Ovary (tissue), 3 donors: ENCODE results near the gene CACNB4.

Experiments
- EP300 ChIP-seq: sonication (generic); formaldehyde crosslinking; IDR thresholded peaks from one replicate; pipeline ENCODE4 v1.6.1; 2017; ENCODE audit warnings: antibody characterized with exemption
- TF ChIP-seq, protein P1 (sequence below), 3 donors: fragments of 450-650 bp in 2 of 3; fragments of 200-600 bp in 1 of 3; IDR thresholded peaks; one replicate each; pipeline versions ENCODE4 v1.5.1 to v1.8.0; 2016 to 2022; ENCODE audit warnings: antibody characterized with exemption in 3 of 3, mild to moderate bottlenecking in 1 of 3
- donor health status: DM: no; HTN: no; CAD: no.

GRCh38 chr2:152122161-152122560 lies 23.3 kb upstream of the CACNB4 start:
- no peak for TF ChIP-seq EP300
- TF ChIP-seq, protein P1, sequence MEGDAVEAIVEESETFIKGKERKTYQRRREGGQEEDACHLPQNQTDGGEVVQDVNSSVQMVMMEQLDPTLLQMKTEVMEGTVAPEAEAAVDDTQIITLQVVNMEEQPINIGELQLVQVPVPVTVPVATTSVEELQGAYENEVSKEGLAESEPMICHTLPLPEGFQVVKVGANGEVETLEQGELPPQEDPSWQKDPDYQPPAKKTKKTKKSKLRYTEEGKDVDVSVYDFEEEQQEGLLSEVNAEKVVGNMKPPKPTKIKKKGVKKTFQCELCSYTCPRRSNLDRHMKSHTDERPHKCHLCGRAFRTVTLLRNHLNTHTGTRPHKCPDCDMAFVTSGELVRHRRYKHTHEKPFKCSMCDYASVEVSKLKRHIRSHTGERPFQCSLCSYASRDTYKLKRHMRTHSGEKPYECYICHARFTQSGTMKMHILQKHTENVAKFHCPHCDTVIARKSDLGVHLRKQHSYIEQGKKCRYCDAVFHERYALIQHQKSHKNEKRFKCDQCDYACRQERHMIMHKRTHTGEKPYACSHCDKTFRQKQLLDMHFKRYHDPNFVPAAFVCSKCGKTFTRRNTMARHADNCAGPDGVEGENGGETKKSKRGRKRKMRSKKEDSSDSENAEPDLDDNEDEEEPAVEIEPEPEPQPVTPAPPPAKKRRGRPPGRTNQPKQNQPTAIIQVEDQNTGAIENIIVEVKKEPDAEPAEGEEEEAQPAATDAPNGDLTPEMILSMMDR (IDR thresholded peaks at IDR 0.05): no peak
